Activated naive CD8-positive, alpha-beta T cell treated with anti-CD3 and anti-CD28 coated beads, Interleukin-2, amount 10 ng/mL, durations not matched to agents 7 days and 5 days (primary cell): ENCODE data around the gene C6orf136. TPM values are rescaled to one million over a fixed set of nuclear protein-coding genes. Genes with fewer than 3 reads are reported as not detected.
"Not testable (repeated sequence)": the region's sequence is repeated elsewhere in the genome, so short reads cannot be mapped to it uniquely, and the experiment has no call there.

ENCODE experiments used
- ATAC-seq: fragments of 150-1000 bp; cut with Tn5 transposase; one replicate; pipeline ENCODE4 v1.10.0; 2021; ENCODE audit warnings: low read depth, moderate library complexity
- POLR2A ChIA-PET: fragments of 350-600 bp; sonication (Branson Sonifier 250); formaldehyde crosslinking; loops from one replicate; lab custom pipeline; 2021; ENCODE audit warnings: antibody characterized with exemption; lab: Charles Lee
- DNase-seq: peaks from one replicate; pipeline ENCODE4 v3.0.0; 2021
- H3K27ac Mint-ChIP-seq: one replicate; pipeline ENCODE4 v1.8.0; 2022; ENCODE audit warnings: mild to moderate bottlenecking, mixed read lengths
- H3K27me3 Mint-ChIP-seq: one replicate; pipeline ENCODE4 v1.8.0; 2022; ENCODE audit warnings: mild to moderate bottlenecking, moderate library complexity, mixed read lengths
- H3K36me3 Mint-ChIP-seq: one replicate; pipeline ENCODE4 v1.8.0; 2021; ENCODE audit warnings: mild to moderate bottlenecking, mixed read lengths
- H3K4me1 Mint-ChIP-seq: one replicate; pipeline ENCODE4 v1.8.0; 2021; ENCODE audit warnings: mixed read lengths
- H3K4me3 Mint-ChIP-seq: one replicate; pipeline ENCODE4 v1.8.0; 2022; ENCODE audit warnings: mild to moderate bottlenecking, moderate library complexity, mixed read lengths
- H3K9me3 Mint-ChIP-seq: one replicate; pipeline ENCODE4 v1.8.0; 2021; ENCODE audit warnings: mixed read lengths
- total RNA-seq, 2 experiments: library from RNA; stranded (reverse); gene quantifications; one replicate each; pipeline ENCODE4 v1.2.3, GENCODE V29; 2021

The C6orf136 gene, protein sequence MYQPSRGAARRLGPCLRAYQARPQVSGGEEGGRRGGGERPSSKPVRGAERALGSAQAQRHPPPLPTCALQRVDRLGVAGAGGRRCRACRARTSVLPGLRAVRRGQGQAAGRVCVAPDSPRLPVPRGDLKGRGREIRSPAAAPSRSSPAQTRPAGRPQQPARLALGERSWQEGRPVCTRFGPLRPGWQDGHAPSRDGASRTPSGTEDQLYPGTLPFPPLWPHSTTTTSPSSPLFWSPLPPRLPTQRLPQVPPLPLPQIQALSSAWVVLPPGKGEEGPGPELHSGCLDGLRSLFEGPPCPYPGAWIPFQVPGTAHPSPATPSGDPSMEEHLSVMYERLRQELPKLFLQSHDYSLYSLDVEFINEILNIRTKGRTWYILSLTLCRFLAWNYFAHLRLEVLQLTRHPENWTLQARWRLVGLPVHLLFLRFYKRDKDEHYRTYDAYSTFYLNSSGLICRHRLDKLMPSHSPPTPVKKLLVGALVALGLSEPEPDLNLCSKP
- 10 to 100 TPM; 33.5 to 34.3 TPM for total RNA-seq

GRCh38 chr6:30646450-30647241, at the start of gene C6orf136:
TSS of gene C6orf136 (plus strand) at chr6:30647133. CDS start at chr6:30647232, 99 bp downstream.
- H3K36me3 Mint-ChIP-seq = peaks cover 19% of the 10 kb centered on the region
- POLR2A ChIA-PET = interaction anchor here (0.6 to 2.2 kb wide), 3 partner anchors 18 to 32 kb away, joined by 3 to 7 read pairs (median 5); partner anchors contain the start of gene MRPS18B
- peak; percentile 90 for DNase-seq
- peak; percentile 86 for ATAC-seq
- peaks cover 35% of the 10 kb centered on the region for H3K4me1 Mint-ChIP-seq
- peak within 1 kb of the TSS; percentile 86 for H3K4me3 Mint-ChIP-seq
- no peaks in the 10 kb centered on the region for H3K27me3 Mint-ChIP-seq
- H3K9me3 Mint-ChIP-seq = no peaks in the 10 kb centered on the region
- H3K27ac Mint-ChIP-seq = peak within 1 kb of the TSS; percentile 91

DNA sequence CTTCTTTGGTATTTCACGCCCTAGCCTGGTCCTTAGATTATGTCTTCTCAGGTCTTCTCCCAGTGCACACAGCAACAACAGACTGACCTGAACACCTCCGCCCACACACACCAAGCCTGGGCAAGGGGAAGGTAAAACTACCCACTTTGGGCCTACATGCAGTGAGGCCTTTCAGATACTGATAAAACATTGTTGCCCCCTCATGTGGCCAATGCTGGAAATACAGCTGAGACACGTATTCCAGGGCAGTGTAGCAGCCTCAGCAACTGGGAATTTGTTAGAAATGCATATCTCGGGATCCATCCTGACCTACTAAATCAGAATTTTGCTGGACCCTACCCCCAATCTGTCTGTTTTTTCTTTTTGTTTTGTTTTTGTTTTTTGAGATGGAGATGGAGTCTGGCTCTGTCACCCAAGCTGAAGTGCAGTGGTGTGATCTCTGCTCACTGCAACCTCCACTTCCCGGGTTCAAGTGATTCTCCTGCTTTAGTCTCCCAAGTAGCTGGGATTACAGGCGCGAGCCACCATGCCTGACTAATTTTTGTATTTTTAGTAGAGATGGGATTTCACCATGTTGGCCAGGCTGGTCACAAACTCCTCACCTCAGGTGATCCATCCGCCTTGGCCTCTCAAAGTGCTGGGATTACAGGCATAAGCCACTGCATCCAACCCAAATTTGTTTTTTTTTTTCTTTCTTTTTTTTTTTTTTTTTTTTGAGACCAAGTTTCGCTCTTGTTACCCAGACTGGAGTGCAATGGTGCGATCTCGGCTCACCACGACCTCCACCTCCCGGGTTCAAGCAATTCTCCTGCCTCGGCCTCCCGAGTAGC, 49.4 kb upstream of the C6orf136 start:
- H3K4me3 Mint-ChIP-seq, H3K9me3 Mint-ChIP-seq, H3K27ac Mint-ChIP-seq, H3K27me3 Mint-ChIP-seq, H3K4me1 Mint-ChIP-seq: not testable (repeated sequence)
- ATAC-seq (peak; percentile 86), DNase-seq (peak; percentile 71)
- H3K36me3 Mint-ChIP-seq = peaks cover 12% of the 10 kb centered on the region
- POLR2A ChIA-PET = interaction anchor here (0.5 to 7.2 kb wide), 15 partner anchors 9 to 358 kb away, joined by 3 to 69 read pairs (median 4); partner anchors contain the start of genes ABCF1, GNL1 and PRR3

GRCh38 chr6:30598912-30599624, 47.9 kb upstream of the C6orf136 start:
- POLR2A ChIA-PET = interaction anchor here (0.6 to 7.2 kb wide), 10 partner anchors 8 to 145 kb away, joined by 3 to 69 read pairs (median 4); partner anchors contain the start of genes ATAT1 and IER3
- Mint-ChIP-seq H3K27me3 (no peaks in the 10 kb centered on the region), H3K36me3 (peaks cover 20% of the 10 kb centered on the region), H3K9me3 (no peaks in the 10 kb centered on the region), H3K27ac (no peak overlapping the region), H3K4me1 (peaks cover 15% of the 10 kb centered on the region), H3K4me3 (no peak overlapping the region)
- no peak for DNase-seq
- no peak for ATAC-seq

DNA sequence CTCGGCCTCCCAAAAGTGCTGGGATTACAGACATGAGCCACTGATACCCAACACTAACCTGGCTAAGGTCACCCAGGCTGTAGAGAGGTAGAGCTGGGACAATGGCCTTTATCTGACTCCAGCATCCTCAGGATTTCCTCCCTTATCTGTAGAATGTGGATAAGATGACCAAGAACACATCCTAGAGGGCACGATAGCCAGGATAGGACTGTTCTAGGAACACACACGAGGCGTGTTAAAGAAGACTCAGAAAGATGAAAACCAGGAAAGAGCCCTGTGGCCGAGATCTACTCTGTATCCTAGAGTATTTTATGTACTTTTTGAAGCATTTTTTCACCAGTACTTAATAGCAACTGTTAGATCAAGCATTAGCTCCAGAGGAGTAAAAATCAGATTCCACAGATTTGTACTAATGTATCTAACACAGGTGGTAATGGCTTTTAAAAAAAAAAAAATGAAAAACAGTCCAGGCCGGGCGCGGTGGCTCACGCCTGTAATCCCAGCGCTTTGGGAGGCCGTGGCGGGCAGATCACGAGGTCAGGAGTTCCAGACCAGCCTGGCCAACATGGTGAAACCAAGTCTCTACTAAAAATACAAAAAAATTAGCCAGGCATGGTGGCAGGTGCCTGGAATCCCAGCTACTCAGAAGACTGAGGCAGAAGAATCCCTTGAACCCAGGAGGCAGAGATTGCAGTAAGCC, 47.2 kb upstream of the C6orf136 start:
- no peaks in the 10 kb centered on the region for H3K27me3 Mint-ChIP-seq
- ATAC-seq (no peak), DNase-seq (no peak)
- POLR2A ChIA-PET = interaction anchor here (0.6 to 7.2 kb wide), 8 partner anchors 8 to 118 kb away, joined by 3 to 69 read pairs (median 4); no protein-coding TSS in a partner anchor
- peaks cover 24% of the 10 kb centered on the region for H3K36me3 Mint-ChIP-seq
- peaks cover 18% of the 10 kb centered on the region for H3K4me1 Mint-ChIP-seq
- H3K27ac Mint-ChIP-seq = no peak overlapping the region
- H3K4me3 Mint-ChIP-seq = no peak overlapping the region
- H3K9me3 Mint-ChIP-seq = no peaks in the 10 kb centered on the region

DNA sequence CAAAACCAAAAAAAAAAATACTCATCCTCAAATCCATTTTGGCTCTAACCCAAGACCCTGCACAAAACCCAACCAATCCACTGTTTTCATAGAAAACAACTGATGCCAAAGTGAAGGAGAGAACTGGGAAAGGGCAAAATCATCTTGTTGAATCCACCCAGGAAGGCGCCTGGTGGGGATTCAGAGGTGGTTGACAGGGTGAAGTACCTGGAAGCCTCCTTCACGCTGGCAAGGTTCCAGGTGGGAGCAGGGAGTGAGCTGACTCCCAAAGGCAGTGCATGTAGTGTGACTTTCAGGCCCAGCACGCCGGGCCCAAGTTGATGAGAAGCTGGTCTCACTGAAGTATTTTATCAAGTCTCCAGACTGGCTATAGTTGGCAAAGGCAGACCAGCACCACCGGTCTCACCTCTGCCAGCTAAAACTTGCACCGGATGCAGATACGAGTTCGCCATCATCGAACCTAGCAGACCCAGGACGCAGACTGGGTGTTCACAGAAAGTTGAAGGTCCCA, 46.4 kb upstream of the C6orf136 start:
- ATAC-seq (no peak), DNase-seq (no peak)
- H3K27me3 Mint-ChIP-seq = no peaks in the 10 kb centered on the region
- H3K36me3 Mint-ChIP-seq = peaks cover 28% of the 10 kb centered on the region
- no peaks in the 10 kb centered on the region for H3K9me3 Mint-ChIP-seq
- POLR2A ChIA-PET = interaction anchor here (0.7 to 7.2 kb wide), 6 partner anchors 8 to 110 kb away, joined by 3 to 69 read pairs (median 4); no protein-coding TSS in a partner anchor
- H3K4me3 Mint-ChIP-seq = no peak overlapping the region
- H3K4me1 Mint-ChIP-seq = peaks cover 18% of the 10 kb centered on the region
- no peak overlapping the region for H3K27ac Mint-ChIP-seq

DNA sequence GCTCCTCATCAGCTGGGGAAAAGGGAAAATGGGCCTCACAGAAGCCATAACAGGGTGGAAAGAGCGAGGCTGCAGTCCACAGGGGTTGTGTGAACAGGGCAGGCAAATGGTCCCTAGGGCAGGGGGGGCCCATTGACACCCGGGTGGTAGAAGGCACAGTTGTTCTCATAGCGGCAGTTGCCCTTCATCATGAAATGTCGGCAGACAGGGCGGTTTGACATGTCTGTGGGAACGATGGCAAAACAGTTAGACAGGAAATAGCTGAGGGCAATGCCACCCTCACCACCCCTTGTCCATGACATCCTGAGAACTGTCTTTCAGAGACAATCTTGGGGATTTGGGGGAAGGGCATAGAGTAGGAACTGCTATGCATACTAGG, 45.5 kb upstream of the C6orf136 start:
- H3K9me3 Mint-ChIP-seq = no peaks in the 10 kb centered on the region
- H3K27me3 Mint-ChIP-seq = no peaks in the 10 kb centered on the region
- peaks cover 34% of the 10 kb centered on the region for H3K36me3 Mint-ChIP-seq
- H3K4me3 Mint-ChIP-seq = no peak overlapping the region
- peak overlapping the region; percentile 58 for H3K27ac Mint-ChIP-seq
- H3K4me1 Mint-ChIP-seq = peaks cover 24% of the 10 kb centered on the region
- DNase-seq = no peak
- POLR2A ChIA-PET = interaction anchor here (1.4 to 7.2 kb wide), 4 partner anchors 9 to 69 kb away, joined by 3 to 69 read pairs (median 4); no protein-coding TSS in a partner anchor
- no peak for ATAC-seq

DNA sequence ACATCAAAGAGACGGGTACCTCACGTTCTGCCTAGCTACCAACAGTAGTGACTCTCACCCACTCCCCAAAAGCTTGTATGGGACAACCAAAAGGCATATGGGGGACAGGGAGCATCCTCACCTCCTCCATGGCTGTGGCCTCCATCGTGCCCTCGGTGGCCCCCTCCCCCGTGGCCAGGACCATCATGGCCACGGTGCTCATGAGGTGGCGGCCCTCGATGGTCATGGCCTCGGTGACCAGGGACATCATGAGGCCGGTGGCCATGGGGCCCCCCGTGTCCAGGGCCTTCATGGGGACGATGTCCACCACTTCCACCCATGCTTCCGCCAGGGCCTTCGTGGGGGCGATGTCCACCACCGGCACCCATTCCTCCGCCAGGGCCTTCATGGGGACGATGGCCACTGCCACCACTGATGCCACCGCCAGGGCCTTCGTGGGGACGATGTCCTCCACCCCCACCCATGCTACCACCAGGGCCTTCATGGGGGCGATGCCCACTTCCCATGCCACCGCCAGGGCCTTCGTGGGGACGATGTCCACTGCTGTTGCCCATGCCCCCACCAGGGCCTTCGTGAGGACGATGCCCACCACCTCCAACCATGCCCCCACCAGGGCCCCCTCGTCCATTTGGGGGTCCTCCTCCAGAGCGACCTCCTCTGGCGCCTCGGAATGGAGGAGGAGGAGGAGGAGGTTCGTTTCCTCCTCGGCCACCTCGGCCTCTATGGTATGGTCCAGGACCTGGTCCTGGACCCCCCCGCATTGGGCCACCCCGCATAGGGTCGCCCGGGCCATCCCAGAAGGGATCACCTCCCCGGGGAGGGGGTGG, 44.9 kb upstream of the C6orf136 start:
- peaks cover 38% of the 10 kb centered on the region for H3K36me3 Mint-ChIP-seq
- no peaks in the 10 kb centered on the region for H3K27me3 Mint-ChIP-seq
- POLR2A ChIA-PET = interaction anchor here (1.4 to 7.2 kb wide), 2 partner anchors 12 to 69 kb away, joined by 3 to 69 read pairs; no protein-coding TSS in a partner anchor
- ATAC-seq (no peak), DNase-seq (no peak)
- H3K27ac Mint-ChIP-seq = peak overlapping the region; percentile 58
- H3K9me3 Mint-ChIP-seq = no peaks in the 10 kb centered on the region
- peaks cover 24% of the 10 kb centered on the region for H3K4me1 Mint-ChIP-seq
- no peak overlapping the region for H3K4me3 Mint-ChIP-seq

GRCh38 chr6:30603961-30604360, 43.0 kb upstream of the C6orf136 start:
- no peak for DNase-seq
- H3K4me3 Mint-ChIP-seq = no peak overlapping the region
- no peaks in the 10 kb centered on the region for H3K27me3 Mint-ChIP-seq
- POLR2A ChIA-PET = interaction anchor here (1.1 kb wide), 1 partner anchor 33 kb away, joined by 3 read pairs; the partner anchor contains the start of gene ABCF1
- no peak overlapping the region for H3K27ac Mint-ChIP-seq
- ATAC-seq = no peak
- H3K9me3 Mint-ChIP-seq = no peaks in the 10 kb centered on the region
- peaks cover 24% of the 10 kb centered on the region for H3K4me1 Mint-ChIP-seq
- H3K36me3 Mint-ChIP-seq = peaks cover 48% of the 10 kb centered on the region

GRCh38 chr6:30610065-30610464, 36.9 kb upstream of the C6orf136 start:
- H3K4me1 Mint-ChIP-seq = peaks cover 54% of the 10 kb centered on the region
- DNase-seq (no peak), ATAC-seq (no peak)
- no peaks in the 10 kb centered on the region for H3K27me3 Mint-ChIP-seq
- no peaks in the 10 kb centered on the region for H3K9me3 Mint-ChIP-seq
- peak overlapping the region; percentile 49 for H3K27ac Mint-ChIP-seq
- H3K36me3 Mint-ChIP-seq = peaks cover 58% of the 10 kb centered on the region
- H3K4me3 Mint-ChIP-seq = no peak overlapping the region
- POLR2A ChIA-PET = interaction anchor here (0.6 to 1.6 kb wide), 3 partner anchors 10 to 39 kb away, joined by 3 to 11 read pairs (median 4); partner anchors contain the start of gene ABCF1

DNA sequence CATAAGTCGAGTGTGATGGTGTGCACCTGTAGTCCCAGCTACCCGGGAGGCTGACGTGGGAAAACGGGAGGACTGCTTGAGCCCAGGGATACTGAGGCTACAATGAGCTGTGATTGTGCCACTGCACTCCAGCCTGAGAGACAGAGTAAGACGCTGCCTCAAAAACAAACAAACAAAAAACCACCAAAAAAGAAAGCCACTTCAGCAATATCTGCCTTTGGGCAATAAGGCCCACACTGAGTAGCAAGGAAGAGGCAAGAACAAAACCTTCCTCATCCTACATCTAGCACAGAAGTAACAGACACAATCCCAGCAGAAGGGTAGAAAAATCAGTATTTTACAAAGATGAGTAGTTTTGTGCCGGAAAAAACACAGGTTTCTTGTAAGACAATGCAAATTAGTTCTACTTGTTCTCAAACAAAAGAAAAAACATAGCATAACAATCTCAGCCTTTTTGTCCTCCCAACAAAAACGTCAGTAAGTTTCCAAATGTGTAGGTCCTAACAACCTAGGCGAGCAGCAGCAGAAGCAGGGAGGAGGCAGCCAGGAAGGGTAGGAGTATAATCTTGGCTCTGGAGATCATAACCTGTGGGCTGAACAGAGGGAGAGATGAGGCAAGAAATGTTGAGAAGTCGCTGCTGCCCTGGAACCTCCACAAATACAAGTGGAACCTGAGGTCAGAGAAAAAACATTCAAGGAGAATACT, 35.6 kb upstream of the C6orf136 start:
- ATAC-seq (no peak), DNase-seq (no peak)
- Mint-ChIP-seq H3K4me1 (peaks cover 53% of the 10 kb centered on the region), H3K4me3 (no peak overlapping the region), H3K27ac (peak overlapping the region; percentile 40), H3K27me3 (no peaks in the 10 kb centered on the region), H3K36me3 (peaks cover 62% of the 10 kb centered on the region), H3K9me3 (no peaks in the 10 kb centered on the region)
- POLR2A ChIA-PET = interaction anchor here (1.2 to 4.8 kb wide), 3 partner anchors 12 to 41 kb away, joined by 4 to 69 read pairs (median 11); partner anchors contain the start of gene ABCF1
